ENCODE measurements around the gene LSAMP.

The LSAMP gene

GRCh38 chr3:115913069-115913686 lies 532.1 kb downstream of the LSAMP start:
- no peak for DNase-seq (ENCODE audit: low read depth in 2 of 3, low spot score in 2 of 3)

DNA sequence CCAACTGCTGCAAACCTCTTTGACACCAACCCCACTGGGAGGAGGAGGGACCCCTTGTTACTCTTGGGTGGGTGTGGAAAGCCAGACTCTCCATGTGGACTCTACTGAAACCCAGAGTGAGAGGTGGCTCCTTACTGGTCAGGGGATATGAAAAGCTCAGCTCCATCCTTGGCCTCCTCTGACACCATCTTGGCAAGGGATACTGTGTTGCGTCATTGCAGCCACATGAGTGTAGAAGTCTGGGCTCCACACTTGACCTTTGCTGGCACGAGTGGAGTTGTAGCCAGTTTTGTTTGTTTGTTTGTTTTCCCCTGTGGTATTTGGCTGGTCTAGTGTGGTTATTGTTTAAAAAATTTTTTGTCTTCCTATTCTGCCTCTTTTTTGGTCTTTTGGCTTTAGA lies 532.9 kb downstream of the LSAMP start:
- no peak for DNase-seq (ENCODE audit: low read depth in 2 of 3, low spot score in 2 of 3)

DNA sequence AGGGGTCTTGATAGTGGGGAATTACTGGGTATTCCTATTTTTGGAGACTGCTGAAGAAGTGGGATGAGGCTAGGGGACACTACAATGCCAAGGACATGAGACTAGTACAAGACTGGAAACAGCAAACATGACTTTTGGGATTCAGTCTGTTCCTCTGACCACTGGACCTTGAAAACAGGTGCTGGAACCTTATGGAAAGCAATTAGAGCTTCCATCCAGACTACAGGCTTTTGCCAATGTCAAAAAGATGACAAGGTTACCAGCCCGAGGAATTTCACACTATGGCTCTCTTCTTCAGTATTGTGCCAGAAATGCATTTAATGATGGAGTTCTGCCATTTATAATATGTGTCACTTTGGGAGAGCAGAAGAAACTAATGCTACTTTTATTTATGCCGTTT lies 539.4 kb downstream of the LSAMP start:
- DNase-seq (ENCODE audit: low read depth in 2 of 3, low spot score in 2 of 3) = no peak

GRCh38 chr3:115903843-115904242 lies 541.4 kb downstream of the LSAMP start:
- no peak for DNase-seq (ENCODE audit: low read depth in 2 of 3, low spot score in 2 of 3)

- no peak for DNase-seq (ENCODE audit: low read depth in 2 of 3, low spot score in 2 of 3)
Observed at GRCh38 chr3:115901008-115901407, 544.3 kb downstream of the LSAMP start.

- no peak for DNase-seq (ENCODE audit: low read depth in 2 of 3, low spot score in 2 of 3)
Observed at GRCh38 chr3:115899535-115899934, 545.8 kb downstream of the LSAMP start.

DNA sequence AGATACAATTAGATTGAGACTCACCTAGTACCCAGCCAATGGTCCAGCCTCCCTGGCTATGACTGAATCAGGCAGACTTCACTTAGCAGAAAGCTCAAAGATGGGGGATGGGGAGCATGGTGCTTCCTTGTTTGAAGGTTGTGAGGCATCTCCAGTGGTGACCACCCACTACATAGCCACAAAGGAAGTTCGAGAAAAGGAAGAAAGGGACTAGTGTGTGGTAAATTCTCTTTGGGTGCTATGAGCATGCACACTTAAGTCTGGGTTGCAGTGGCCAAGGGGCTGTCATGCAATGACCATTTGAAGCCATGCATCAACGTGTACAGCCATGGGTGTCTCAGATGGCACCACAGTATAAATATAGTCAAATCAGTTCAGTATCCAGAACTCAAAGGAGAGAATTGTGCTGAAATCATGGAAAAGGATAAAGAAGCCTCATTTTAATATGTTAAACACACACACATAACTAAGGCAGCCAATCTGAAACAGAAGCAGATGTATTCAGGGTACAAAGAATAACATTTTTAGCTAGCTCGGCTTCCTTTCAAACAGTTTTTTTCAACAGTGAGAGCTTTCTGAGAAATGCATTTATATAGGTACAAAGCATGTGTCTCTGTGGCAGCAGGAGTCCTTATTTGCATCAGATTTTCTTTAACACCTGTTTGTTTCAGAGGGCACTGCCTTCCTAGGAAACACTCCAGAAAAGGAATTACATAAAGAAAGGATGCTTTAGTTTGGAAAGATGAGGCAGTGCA lies 546.5 kb downstream of the LSAMP start:
- no peak for DNase-seq (ENCODE audit: low read depth in 2 of 3, low spot score in 2 of 3)

GRCh38 chr3:115891006-115891636 lies 554.2 kb downstream of the LSAMP start:
- no peak for DNase-seq (ENCODE audit: low read depth in 2 of 3, low spot score in 2 of 3)

GRCh38 chr3:115890579-115890978 lies 554.7 kb downstream of the LSAMP start:
- DNase-seq (ENCODE audit: low read depth in 2 of 3, low spot score in 2 of 3) = no peak

DNA sequence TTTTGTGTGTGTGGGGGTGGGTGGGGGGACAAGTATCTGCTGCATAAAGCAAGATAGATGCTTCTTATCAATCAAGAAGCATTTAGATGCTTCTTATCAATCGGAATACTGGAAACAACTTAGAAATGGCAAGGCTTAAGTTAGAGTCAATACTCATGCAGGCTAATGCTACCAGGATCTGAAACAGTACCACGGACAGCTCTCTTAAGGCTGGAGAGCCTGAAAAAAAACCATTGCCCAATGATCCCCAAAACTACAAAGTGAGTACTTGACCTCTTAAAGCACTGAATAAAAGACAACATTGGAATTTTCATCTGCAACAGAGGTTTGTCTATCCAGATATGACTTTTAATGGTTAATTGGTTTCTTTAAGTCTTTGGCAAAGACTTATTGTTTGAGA lies 559.7 kb downstream of the LSAMP start:
- no peak for DNase-seq (ENCODE audit: low read depth in 2 of 3, low spot score in 2 of 3)

DNA sequence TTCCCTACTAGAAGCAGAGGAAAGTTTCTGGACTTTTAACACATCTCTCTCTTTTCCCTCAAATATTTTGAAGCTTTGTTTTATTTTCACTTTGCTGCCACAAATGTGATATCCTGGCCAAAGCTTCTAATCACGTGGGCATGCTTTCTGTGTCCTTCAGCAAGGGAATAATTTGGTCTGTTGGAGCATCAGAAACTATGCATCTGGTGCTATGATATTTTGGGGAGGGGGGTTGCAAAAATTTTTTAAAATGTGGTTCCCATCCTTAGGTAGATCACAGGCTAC lies 567.7 kb downstream of the LSAMP start:
- no peak for DNase-seq (ENCODE audit: low read depth in 2 of 3, low spot score in 2 of 3)

GRCh38 chr3:115876876-115877614 lies 568.2 kb downstream of the LSAMP start:
- DNase-seq (ENCODE audit: low read depth in 2 of 3, low spot score in 2 of 3) = no peak

DNA sequence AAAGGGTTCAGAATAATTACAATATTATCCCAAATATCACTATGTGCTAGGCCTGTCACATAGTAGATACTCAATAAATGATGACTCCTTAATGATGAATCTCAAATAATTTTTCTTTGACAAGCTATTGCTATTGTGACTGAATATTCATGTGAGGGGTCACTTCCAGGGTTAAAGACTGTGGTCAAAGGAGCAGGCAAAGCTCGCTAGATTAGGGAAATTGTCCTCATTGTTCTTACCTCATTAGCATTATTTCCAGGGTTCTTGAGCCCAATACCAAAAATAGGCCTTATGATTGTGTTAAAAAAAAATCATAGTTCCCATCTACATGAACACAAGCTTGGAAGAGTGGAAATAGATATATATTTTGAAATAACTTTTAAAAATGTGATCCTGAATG lies 569.8 kb downstream of the LSAMP start:
- DNase-seq (ENCODE audit: low read depth in 2 of 3, low spot score in 2 of 3) = no peak

DNA sequence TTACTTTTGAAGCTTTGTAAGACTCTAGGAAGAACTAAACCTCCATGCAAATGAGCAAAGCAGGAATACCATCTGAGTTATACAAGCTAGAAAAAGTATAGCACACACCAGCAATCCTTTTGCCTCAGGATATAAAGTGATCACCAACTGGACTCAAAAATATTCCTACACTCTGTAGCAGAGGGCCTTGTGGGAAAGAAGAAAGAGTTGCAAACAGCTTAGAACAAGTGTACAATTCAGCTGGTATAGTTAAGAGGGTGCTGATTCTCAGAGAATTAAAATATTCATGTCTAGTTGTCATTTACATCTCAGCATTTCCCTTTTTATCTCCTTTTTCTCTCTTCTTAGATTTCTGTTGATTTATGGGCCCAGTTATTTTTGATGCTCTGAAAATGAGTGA lies 573.6 kb downstream of the LSAMP start:
- no peak for DNase-seq (ENCODE audit: low read depth in 2 of 3, low spot score in 2 of 3)

GRCh38 chr3:115864911-115865310 lies 580.4 kb downstream of the LSAMP start:
- no peak for DNase-seq (ENCODE audit: low read depth in 2 of 3, low spot score in 2 of 3)

DNA sequence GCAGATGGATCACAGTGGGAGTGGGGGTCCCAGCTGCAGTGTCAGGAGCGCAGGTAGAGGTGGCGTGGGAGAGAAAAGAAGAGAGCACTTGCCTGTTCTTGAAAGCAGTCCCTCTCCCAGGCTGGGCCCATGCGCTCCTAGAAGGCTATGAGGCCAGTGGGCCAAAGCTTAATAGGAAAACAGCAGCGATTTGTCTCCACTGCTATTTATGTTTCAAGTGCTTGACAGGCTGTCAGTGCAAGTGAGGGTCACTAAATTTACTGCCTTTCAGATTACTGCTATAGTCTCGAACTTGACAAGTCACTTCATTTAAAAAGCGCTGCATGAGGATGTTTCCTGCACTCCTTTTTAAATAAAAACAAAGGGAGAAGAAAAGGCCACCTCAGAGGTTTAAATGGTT lies 582.4 kb downstream of the LSAMP start:
- no peak for DNase-seq (ENCODE audit: low read depth in 2 of 3, low spot score in 2 of 3)

- no peak for DNase-seq (ENCODE audit: low read depth in 2 of 3, low spot score in 2 of 3)
Observed at GRCh38 chr3:115862099-115862498, 583.2 kb downstream of the LSAMP start.

DNA sequence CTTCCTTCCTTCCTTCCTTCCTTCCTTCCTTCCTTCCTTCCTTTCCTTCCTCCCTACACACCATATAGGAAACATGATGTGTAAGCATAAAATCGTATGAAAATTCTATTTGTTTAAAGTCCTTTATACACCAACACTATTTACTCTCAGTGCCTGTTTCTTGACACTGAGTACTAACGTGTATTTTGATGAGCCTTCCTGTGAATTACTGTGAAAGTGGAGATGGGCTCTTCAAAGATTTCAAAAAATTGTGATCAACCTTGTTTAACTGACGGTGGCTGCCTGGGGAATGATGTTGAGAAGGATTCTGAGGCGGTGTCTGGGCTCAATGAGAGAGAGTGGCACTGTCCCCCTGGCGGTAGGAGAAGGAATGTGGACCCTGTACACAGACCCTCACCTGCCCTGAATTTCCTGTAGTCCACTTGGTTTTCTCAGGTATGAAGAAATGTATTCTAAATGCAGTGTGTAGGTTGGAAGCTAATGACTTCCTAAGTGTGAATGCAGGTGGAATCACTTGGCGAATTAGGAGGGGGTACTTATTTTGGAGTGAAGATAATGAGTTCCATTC lies 584.0 kb downstream of the LSAMP start:
- no peak for DNase-seq (ENCODE audit: low read depth in 2 of 3, low spot score in 2 of 3)

DNA sequence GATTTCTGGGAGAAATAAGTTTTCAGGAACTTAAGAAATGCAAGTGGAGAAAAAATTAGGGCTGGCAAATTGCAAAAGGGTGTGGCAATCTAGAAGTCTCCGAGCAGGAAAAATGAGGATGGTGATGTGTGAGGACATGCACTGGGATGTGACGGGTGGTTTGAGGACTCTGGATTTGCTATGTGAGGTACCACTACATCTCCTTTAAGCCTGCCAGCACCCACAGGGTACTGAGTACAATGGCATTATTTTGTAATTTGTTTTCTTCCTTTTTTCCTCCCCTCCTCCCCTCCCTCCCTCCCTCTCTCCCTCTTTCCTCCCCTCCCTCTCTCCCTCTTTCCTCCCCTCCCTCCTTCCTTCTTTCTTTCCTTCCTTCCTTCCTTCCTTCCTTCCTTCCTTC lies 584.5 kb downstream of the LSAMP start:
- DNase-seq (ENCODE audit: low read depth in 2 of 3, low spot score in 2 of 3) = no peak

- DNase-seq (ENCODE audit: low read depth in 2 of 3, low spot score in 2 of 3) = no peak
Observed at GRCh38 chr3:115859002-115859807, 586.1 kb downstream of the LSAMP start.

Measured in activated CD8-positive, alpha-beta memory T cell treated with anti-CD3 and anti-CD28 coated beads for 48 hours (primary cell).